GM12878 (cell line): Measurements from ENCODE around the gene AGAP2. TPM values are rescaled to one million over a fixed set of nuclear protein-coding genes. Genes with fewer than 3 reads are reported as not detected.

Experiments used
- ATF2 ChIP-seq: IDR thresholded peaks from 2 replicates; pipeline ENCODE4 v1.6.1; 2012; ENCODE audit warnings: low read length, inconsistent platforms
- CBX5 ChIP-seq: sonication (generic); IDR thresholded peaks from 2 replicates; pipeline ENCODE4 v1.6.1; 2016; ENCODE audit warnings: low read depth, moderate library complexity, mild to moderate bottlenecking, inconsistent platforms
- CREM ChIP-seq: IDR thresholded peaks from 2 replicates; pipeline ENCODE4 v1.6.1; 2014; ENCODE audit warnings: antibody characterized with exemption, low read depth
- ESRRA ChIP-seq: IDR thresholded peaks from 2 replicates; pipeline ENCODE4 v1.6.1; 2012; ENCODE audit warnings: mild to moderate bottlenecking, low read length, improper control_type of control experiment
- FOXK2 ChIP-seq: fragments of 450-650 bp; IDR thresholded peaks from 2 replicates; pipeline ENCODE4 v1.6.1; 2017; ENCODE audit warnings: mild to moderate bottlenecking, moderate library complexity
- JUNB ChIP-seq: IDR thresholded peaks from 2 replicates; pipeline ENCODE4 v1.6.1; 2016; ENCODE audit warnings: antibody characterized with exemption, mild to moderate bottlenecking
- MTA2 ChIP-seq: fragments of 450-650 bp; IDR thresholded peaks from 2 replicates; pipeline ENCODE4 v1.6.1; 2016; ENCODE audit warnings: low read depth, mild to moderate bottlenecking, moderate library complexity
- NBN ChIP-seq: fragments of 450-650 bp; IDR thresholded peaks from 2 replicates; pipeline ENCODE4 v1.6.1; 2016
- PKNOX1 ChIP-seq: fragments of 450-650 bp; IDR thresholded peaks from 2 replicates; pipeline ENCODE4 v1.6.1; 2016; ENCODE audit warnings: mild to moderate bottlenecking
- POLR2AphosphoS5 ChIP-seq: IDR thresholded peaks from 2 replicates; pipeline ENCODE4 v1.6.1; 2011; ENCODE audit warnings: mild to moderate bottlenecking, low read length, inconsistent platforms
- RAD21 ChIP-seq: IDR thresholded peaks from 2 replicates; pipeline ENCODE4 v1.6.1; 2011; ENCODE audit warnings: mild to moderate bottlenecking, low read depth, low read length, moderate library complexity; ENCODE audit not compliant: insufficient read depth
- SREBF2 ChIP-seq: IDR thresholded peaks from 2 replicates; pipeline ENCODE4 v1.6.1; 2012; ENCODE audit warnings: mild to moderate bottlenecking, low read length
- ZBED1 ChIP-seq: IDR thresholded peaks from 2 replicates; pipeline ENCODE4 v1.6.1; 2016; ENCODE audit warnings: borderline replicate concordance
- ZNF274 ChIP-seq: IDR thresholded peaks from one replicate; pipeline ENCODE4 v1.8.0; 2011; ENCODE audit not compliant: insufficient read length, insufficient read depth
- polyA plus RNA-seq, 11 experiments: library from polyadenylated mRNA; depleted of rRNA in 4 of 11; unstranded in 6 of 11; stranded (reverse) in 5 of 11; fragments of >200 nt; fragmentation: Nextera tagmentation in 4 of 11; fragmentation: Illumina TruSeq in 1 of 11; extraction: Ambion mirVana in 4 of 11; extraction: Trizol in 1 of 11; gene quantifications; 1 replicate in 1 of 11; 2 replicates in 10 of 11; pipeline versions ENCODE4 v1.2.1 to v1.2.3, GENCODE V29; 2011 to 2016; ENCODE audit warnings: inconsistent platforms in 2 of 11, missing spikeins in 2 of 11, low read depth in 1 of 11
- total RNA-seq, 4 experiments: library from RNA; depleted of rRNA in 3 of 4; stranded (reverse); fragments of >200 nt in 3 of 4; fragmentation: Illumina TruSeq in 1 of 4; extraction: Trizol in 1 of 4; gene quantifications; 2 replicates each; pipeline versions ENCODE4 v1.2.1 to v1.2.3, GENCODE V29; 2013 to 2021
- TF ChIP-seq, protein P1 (sequence below): fragments of 450-650 bp; IDR thresholded peaks from 2 replicates; pipeline ENCODE4 v1.6.1; 2018; ENCODE audit warnings: mild to moderate bottlenecking, low read depth, moderate library complexity; ENCODE audit not compliant: partially characterized antibody
- TF ChIP-seq, protein P2 (sequence below), 3 experiments: IDR thresholded peaks in 2 of 3; conservative IDR thresholded peaks in 1 of 3; 2 replicates each; pipeline ENCODE4 v1.5.1; 2011; ENCODE audit warnings: low read depth in 3 of 3, low read length in 3 of 3, mild to moderate bottlenecking in 3 of 3, control low read depth in 2 of 3, moderate library complexity in 2 of 3, inconsistent platforms in 1 of 3, mixed read lengths in 1 of 3; ENCODE audit not compliant: control insufficient read depth in 2 of 3, insufficient read depth in 1 of 3; ENCODE audit errors: extremely low read depth in 1 of 3
- TF ChIP-seq, protein P3 (sequence below): IDR thresholded peaks from 2 replicates; pipeline ENCODE4 v1.6.1; 2011; ENCODE audit warnings: low read depth, mild to moderate bottlenecking, low read length, moderate library complexity, borderline replicate concordance; ENCODE audit errors: extremely low read depth
- TF ChIP-seq, protein P4 (sequence below): fragments of 150-350 bp; IDR thresholded peaks from 2 replicates; pipeline ENCODE4 v1.6.1; 2016; ENCODE audit warnings: low read depth, low read length

Gene AGAP2
- total and polyA plus RNA-seq, 10 of the 15 experiments (the other 5 are each of a cell fraction or from before 2014, with no cell fraction given), result 0.29 to 19.8 (median 11.0) TPM

- peak; percentile 85 for TF ChIP-seq ATF2
- no peak for TF ChIP-seq ZNF274
- TF ChIP-seq ZBED1, result no peak; the same call in 1 of the 2 replicates
- TF ChIP-seq SREBF2, result no peak
- no peak for TF ChIP-seq CBX5
- TF ChIP-seq, protein P1, sequence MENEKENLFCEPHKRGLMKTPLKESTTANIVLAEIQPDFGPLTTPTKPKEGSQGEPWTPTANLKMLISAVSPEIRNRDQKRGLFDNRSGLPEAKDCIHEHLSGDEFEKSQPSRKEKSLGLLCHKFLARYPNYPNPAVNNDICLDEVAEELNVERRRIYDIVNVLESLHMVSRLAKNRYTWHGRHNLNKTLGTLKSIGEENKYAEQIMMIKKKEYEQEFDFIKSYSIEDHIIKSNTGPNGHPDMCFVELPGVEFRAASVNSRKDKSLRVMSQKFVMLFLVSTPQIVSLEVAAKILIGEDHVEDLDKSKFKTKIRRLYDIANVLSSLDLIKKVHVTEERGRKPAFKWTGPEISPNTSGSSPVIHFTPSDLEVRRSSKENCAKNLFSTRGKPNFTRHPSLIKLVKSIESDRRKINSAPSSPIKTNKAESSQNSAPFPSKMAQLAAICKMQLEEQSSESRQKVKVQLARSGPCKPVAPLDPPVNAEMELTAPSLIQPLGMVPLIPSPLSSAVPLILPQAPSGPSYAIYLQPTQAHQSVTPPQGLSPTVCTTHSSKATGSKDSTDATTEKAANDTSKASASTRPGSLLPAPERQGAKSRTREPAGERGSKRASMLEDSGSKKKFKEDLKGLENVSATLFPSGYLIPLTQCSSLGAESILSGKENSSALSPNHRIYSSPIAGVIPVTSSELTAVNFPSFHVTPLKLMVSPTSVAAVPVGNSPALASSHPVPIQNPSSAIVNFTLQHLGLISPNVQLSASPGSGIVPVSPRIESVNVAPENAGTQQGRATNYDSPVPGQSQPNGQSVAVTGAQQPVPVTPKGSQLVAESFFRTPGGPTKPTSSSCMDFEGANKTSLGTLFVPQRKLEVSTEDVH, result peak; percentile 14
- TF ChIP-seq, protein P2, sequence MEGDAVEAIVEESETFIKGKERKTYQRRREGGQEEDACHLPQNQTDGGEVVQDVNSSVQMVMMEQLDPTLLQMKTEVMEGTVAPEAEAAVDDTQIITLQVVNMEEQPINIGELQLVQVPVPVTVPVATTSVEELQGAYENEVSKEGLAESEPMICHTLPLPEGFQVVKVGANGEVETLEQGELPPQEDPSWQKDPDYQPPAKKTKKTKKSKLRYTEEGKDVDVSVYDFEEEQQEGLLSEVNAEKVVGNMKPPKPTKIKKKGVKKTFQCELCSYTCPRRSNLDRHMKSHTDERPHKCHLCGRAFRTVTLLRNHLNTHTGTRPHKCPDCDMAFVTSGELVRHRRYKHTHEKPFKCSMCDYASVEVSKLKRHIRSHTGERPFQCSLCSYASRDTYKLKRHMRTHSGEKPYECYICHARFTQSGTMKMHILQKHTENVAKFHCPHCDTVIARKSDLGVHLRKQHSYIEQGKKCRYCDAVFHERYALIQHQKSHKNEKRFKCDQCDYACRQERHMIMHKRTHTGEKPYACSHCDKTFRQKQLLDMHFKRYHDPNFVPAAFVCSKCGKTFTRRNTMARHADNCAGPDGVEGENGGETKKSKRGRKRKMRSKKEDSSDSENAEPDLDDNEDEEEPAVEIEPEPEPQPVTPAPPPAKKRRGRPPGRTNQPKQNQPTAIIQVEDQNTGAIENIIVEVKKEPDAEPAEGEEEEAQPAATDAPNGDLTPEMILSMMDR (IDR thresholded peaks at IDR 0.05 in 2 of 3, conservative IDR thresholded peaks at IDR 0.05 in 1 of 3; ENCODE audit: control insufficient read depth in 2 of 3, extremely low read depth in 1 of 3, insufficient read depth in 1 of 3, low read depth in 3 of 3, low read length in 3 of 3), result no peak
- peak; percentile 83 for TF ChIP-seq JUNB
- TF ChIP-seq NBN, result no peak
- TF ChIP-seq PKNOX1, result peak; percentile 99
- TF ChIP-seq, protein P3, sequence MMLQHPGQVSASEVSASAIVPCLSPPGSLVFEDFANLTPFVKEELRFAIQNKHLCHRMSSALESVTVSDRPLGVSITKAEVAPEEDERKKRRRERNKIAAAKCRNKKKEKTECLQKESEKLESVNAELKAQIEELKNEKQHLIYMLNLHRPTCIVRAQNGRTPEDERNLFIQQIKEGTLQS, result no peak
- TF ChIP-seq, protein P4, sequence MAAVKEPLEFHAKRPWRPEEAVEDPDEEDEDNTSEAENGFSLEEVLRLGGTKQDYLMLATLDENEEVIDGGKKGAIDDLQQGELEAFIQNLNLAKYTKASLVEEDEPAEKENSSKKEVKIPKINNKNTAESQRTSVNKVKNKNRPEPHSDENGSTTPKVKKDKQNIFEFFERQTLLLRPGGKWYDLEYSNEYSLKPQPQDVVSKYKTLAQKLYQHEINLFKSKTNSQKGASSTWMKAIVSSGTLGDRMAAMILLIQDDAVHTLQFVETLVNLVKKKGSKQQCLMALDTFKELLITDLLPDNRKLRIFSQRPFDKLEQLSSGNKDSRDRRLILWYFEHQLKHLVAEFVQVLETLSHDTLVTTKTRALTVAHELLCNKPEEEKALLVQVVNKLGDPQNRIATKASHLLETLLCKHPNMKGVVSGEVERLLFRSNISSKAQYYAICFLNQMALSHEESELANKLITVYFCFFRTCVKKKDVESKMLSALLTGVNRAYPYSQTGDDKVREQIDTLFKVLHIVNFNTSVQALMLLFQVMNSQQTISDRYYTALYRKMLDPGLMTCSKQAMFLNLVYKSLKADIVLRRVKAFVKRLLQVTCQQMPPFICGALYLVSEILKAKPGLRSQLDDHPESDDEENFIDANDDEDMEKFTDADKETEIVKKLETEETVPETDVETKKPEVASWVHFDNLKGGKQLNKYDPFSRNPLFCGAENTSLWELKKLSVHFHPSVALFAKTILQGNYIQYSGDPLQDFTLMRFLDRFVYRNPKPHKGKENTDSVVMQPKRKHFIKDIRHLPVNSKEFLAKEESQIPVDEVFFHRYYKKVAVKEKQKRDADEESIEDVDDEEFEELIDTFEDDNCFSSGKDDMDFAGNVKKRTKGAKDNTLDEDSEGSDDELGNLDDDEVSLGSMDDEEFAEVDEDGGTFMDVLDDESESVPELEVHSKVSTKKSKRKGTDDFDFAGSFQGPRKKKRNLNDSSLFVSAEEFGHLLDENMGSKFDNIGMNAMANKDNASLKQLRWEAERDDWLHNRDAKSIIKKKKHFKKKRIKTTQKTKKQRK, result peak; percentile 64
- TF ChIP-seq MTA2, result 0 out of 2 replicates have a peak, but pooled peaks have one; percentile 4
- no peak for TF ChIP-seq RAD21
- TF ChIP-seq POLR2AphosphoS5, result peak; percentile 60
- no peak for TF ChIP-seq ESRRA
- peak; percentile 75 for TF ChIP-seq CREM
- no peak for TF ChIP-seq FOXK2
Measured at GRCh38 chr12:57744777-57745484, 6.4 kb upstream of the AGAP2 start, which contains the start of gene TSPAN31 (continued).
